Karpas-422 (cell line): ENCODE measurements around the gene TOMM22. TPM values are rescaled to one million over a fixed set of nuclear protein-coding genes. Genes with fewer than 3 reads are reported as not detected.
A peak's percentile ranks its signal among the peaks of the same experiment; 100 is the strongest.

Experiments used
- DNase-seq: peaks from one replicate; pipeline ENCODE4 v3.0.0-alpha.2; 2015
- H2AFZ ChIP-seq: fragments of 200-600 bp; sonication (generic); 2 replicates; pipeline ENCODE4 v1.6.1; 2014; ENCODE audit warnings: antibody characterized with exemption, low read length, mixed read lengths
- H3K27ac ChIP-seq: fragments of 200-600 bp; sonication (generic); 2 replicates; pipeline ENCODE4 v1.5.1; 2014; ENCODE audit warnings: mild to moderate bottlenecking, low read length, moderate library complexity
- H3K27me3 ChIP-seq: fragments of 200-600 bp; sonication (generic); 2 replicates; pipeline ENCODE4 v1.6.1; 2014; ENCODE audit warnings: low read length, mixed read lengths
- H3K36me3 ChIP-seq: fragments of 200-600 bp; sonication (generic); 2 replicates; pipeline ENCODE4 v1.6.1; 2014; ENCODE audit warnings: low read length, mixed read lengths; ENCODE audit not compliant: insufficient read depth
- H3K4me1 ChIP-seq: fragments of 200-600 bp; sonication (generic); 2 replicates; pipeline ENCODE4 v1.6.1; 2014; ENCODE audit warnings: mild to moderate bottlenecking, low read length, mixed read lengths
- H3K4me2 ChIP-seq: fragments of 200-600 bp; sonication (generic); 2 replicates; pipeline ENCODE4 v1.6.1; 2014; ENCODE audit warnings: low read length, low read depth, mild to moderate bottlenecking; ENCODE audit not compliant: poor library complexity, severe bottlenecking
- H3K4me3 ChIP-seq: fragments of 200-600 bp; sonication (generic); 2 replicates; pipeline ENCODE4 v1.5.1; 2014; ENCODE audit warnings: mild to moderate bottlenecking, antibody characterized with exemption, low read length, mixed read lengths
- H3K79me2 ChIP-seq: fragments of 200-600 bp; sonication (generic); 2 replicates; pipeline ENCODE4 v1.6.1; 2014; ENCODE audit warnings: mild to moderate bottlenecking, low read length, mixed read lengths
- H3K9ac ChIP-seq: fragments of 200-600 bp; sonication (generic); 2 replicates; pipeline ENCODE4 v1.6.0; 2014; ENCODE audit warnings: low read length
- H3K9me2 ChIP-seq: fragments of 200-600 bp; sonication (generic), shearing (Covaris generic); replicated peaks from 2 replicates; pipeline ENCODE4 v1.6.0; 2014; ENCODE audit warnings: mild to moderate bottlenecking, low read length, moderate library complexity; ENCODE audit not compliant: insufficient read depth
- H3K9me3 ChIP-seq: fragments of 300-700, 200-600 bp; sonication (generic); 2 replicates; pipeline ENCODE4 v1.6.1; 2014; ENCODE audit warnings: low read length, mixed read lengths
- H4K20me1 ChIP-seq: fragments of 200-600 bp; sonication (generic); 2 replicates; pipeline ENCODE4 v1.6.1; 2014; ENCODE audit warnings: mild to moderate bottlenecking, antibody characterized with exemption, low read length, low read depth; ENCODE audit not compliant: insufficient read depth
- total RNA-seq: library from RNA; depleted of rRNA; stranded (reverse); fragments of >200 nt; shearing (Covaris generic); gene quantifications from 2 replicates; pipeline ENCODE4 v1.2.3, GENCODE V29; 2014; ENCODE audit warnings: low replicate concordance

The TOMM22 gene
- total RNA-seq, 1 experiment from 2014 or later = 74.1 TPM

- Histone ChIP-seq H3K36me3 (peaks cover 12% of the 10 kb centered on the region; the same call in 1 of the 2 replicates), H3K9ac (peak overlapping the region; percentile 95), H2AFZ (no peak overlapping the region), H3K4me3 (peak overlapping the region; percentile 79), H3K9me2 (no peaks in the 10 kb centered on the region), H3K4me1 (peaks cover 59% of the 10 kb centered on the region), H3K9me3 (no peaks in the 10 kb centered on the region), H3K27ac (peak overlapping the region; percentile 60), H3K4me2 (peak overlapping the region; percentile 92), H3K27me3 (no peaks in the 10 kb centered on the region), H3K79me2 (peaks cover 55% of the 10 kb centered on the region), H4K20me1 (peaks cover 24% of the 10 kb centered on the region)
- DNase-seq = peak; percentile 69
Measured at GRCh38 chr22:38706101-38706900, 24.5 kb downstream of the TOMM22 start.

- Histone ChIP-seq H4K20me1 (peaks cover 24% of the 10 kb centered on the region), H3K27ac (peak overlapping the region; percentile 60; the same call in 1 of the 2 replicates), H3K4me3 (peak overlapping the region; percentile 79), H3K9me2 (no peaks in the 10 kb centered on the region), H3K9ac (peak overlapping the region; percentile 95), H3K27me3 (no peaks in the 10 kb centered on the region), H3K79me2 (peaks cover 59% of the 10 kb centered on the region), H3K9me3 (no peaks in the 10 kb centered on the region), H3K4me1 (peaks cover 54% of the 10 kb centered on the region), H3K4me2 (peak overlapping the region; percentile 92), H3K36me3 (peaks cover 12% of the 10 kb centered on the region; the same call in 1 of the 2 replicates), H2AFZ (no peak overlapping the region)
- DNase-seq = no peak
Measured at GRCh38 chr22:38706901-38707195, 25.1 kb downstream of the TOMM22 start.

- H4K20me1 ChIP-seq = peaks cover 28% of the 10 kb centered on the region
- DNase-seq = no peak
- H3K4me3 ChIP-seq = peak overlapping the region; percentile 79
- peak overlapping the region; percentile 92 for H3K4me2 ChIP-seq
- H2AFZ ChIP-seq = no peak overlapping the region
- no peak overlapping the region; the same call in 1 of the 2 replicates for H3K27ac ChIP-seq
- peak overlapping the region; percentile 95 for H3K9ac ChIP-seq
- no peaks in the 10 kb centered on the region for H3K9me3 ChIP-seq
- H3K9me2 ChIP-seq = no peaks in the 10 kb centered on the region
- peaks cover 53% of the 10 kb centered on the region for H3K4me1 ChIP-seq
- no peaks in the 10 kb centered on the region for H3K27me3 ChIP-seq
- peaks cover 64% of the 10 kb centered on the region for H3K79me2 ChIP-seq
- H3K36me3 ChIP-seq = peaks cover 12% of the 10 kb centered on the region; the same call in 1 of the 2 replicates
Measured at GRCh38 chr22:38707346-38707745, 25.6 kb downstream of the TOMM22 start.

GRCh38 chr22:38707984-38708383 lies 26.2 kb downstream of the TOMM22 start:
- peaks cover 71% of the 10 kb centered on the region for H3K79me2 ChIP-seq
- H3K4me2 ChIP-seq = peak overlapping the region; percentile 92
- H4K20me1 ChIP-seq = peaks cover 33% of the 10 kb centered on the region
- H3K4me3 ChIP-seq = peak overlapping the region; percentile 79
- no peaks in the 10 kb centered on the region for H3K27me3 ChIP-seq
- no peak overlapping the region for H3K27ac ChIP-seq
- H2AFZ ChIP-seq = no peak overlapping the region
- H3K9ac ChIP-seq = 0 out of 2 replicates have a peak overlapping the region, but pooled peaks have one; percentile 6
- no peaks in the 10 kb centered on the region for H3K9me3 ChIP-seq
- DNase-seq = no peak
- H3K9me2 ChIP-seq = no peaks in the 10 kb centered on the region
- peaks cover 51% of the 10 kb centered on the region for H3K4me1 ChIP-seq
- H3K36me3 ChIP-seq = peaks cover 12% of the 10 kb centered on the region; the same call in 1 of the 2 replicates

GRCh38 chr22:38709306-38709705 lies 27.5 kb downstream of the TOMM22 start:
- Histone ChIP-seq H3K9me3 (no peaks in the 10 kb centered on the region), H2AFZ (no peak overlapping the region), H4K20me1 (peaks cover 41% of the 10 kb centered on the region), H3K79me2 (peaks cover 81% of the 10 kb centered on the region), H3K36me3 (peaks cover 12% of the 10 kb centered on the region; the same call in 1 of the 2 replicates), H3K27ac (peak overlapping the region; percentile 56), H3K9me2 (no peaks in the 10 kb centered on the region), H3K27me3 (no peaks in the 10 kb centered on the region), H3K4me1 (peaks cover 44% of the 10 kb centered on the region), H3K4me2 (peak overlapping the region; percentile 92), H3K4me3 (peak overlapping the region; percentile 19; the same call in 1 of the 2 replicates), H3K9ac (0 out of 2 replicates have a peak overlapping the region, but pooled peaks have one; percentile 5)
- DNase-seq = peak; percentile 71

- Histone ChIP-seq H3K36me3 (peaks cover 12% of the 10 kb centered on the region), H3K9ac (no peak overlapping the region), H4K20me1 (peaks cover 49% of the 10 kb centered on the region), H3K9me3 (no peaks in the 10 kb centered on the region), H3K4me1 (peaks cover 35% of the 10 kb centered on the region), H2AFZ (no peak overlapping the region), H3K27me3 (no peaks in the 10 kb centered on the region), H3K9me2 (no peaks in the 10 kb centered on the region), H3K4me3 (no peak overlapping the region), H3K27ac (no peak overlapping the region), H3K4me2 (no peak overlapping the region), H3K79me2 (peaks cover 92% of the 10 kb centered on the region)
- no peak for DNase-seq
Measured at GRCh38 chr22:38710351-38710750, 28.6 kb downstream of the TOMM22 start.

- Histone ChIP-seq H3K9me2 (no peaks in the 10 kb centered on the region), H3K9me3 (no peaks in the 10 kb centered on the region), H3K4me2 (no peak overlapping the region), H3K27me3 (no peaks in the 10 kb centered on the region), H2AFZ (no peak overlapping the region), H3K4me1 (peaks cover 35% of the 10 kb centered on the region), H3K27ac (no peak overlapping the region), H3K4me3 (no peak overlapping the region), H3K79me2 (peaks cover 96% of the 10 kb centered on the region), H3K9ac (no peak overlapping the region), H3K36me3 (peaks cover 12% of the 10 kb centered on the region), H4K20me1 (peaks cover 53% of the 10 kb centered on the region)
- no peak for DNase-seq
Measured at GRCh38 chr22:38710866-38711265, 29.1 kb downstream of the TOMM22 start.

GRCh38 chr22:38712486-38713207 lies 30.9 kb downstream of the TOMM22 start:
- no peaks in the 10 kb centered on the region for H3K27me3 ChIP-seq
- no peak overlapping the region for H3K4me2 ChIP-seq
- H3K79me2 ChIP-seq = peaks cover 81% of the 10 kb centered on the region
- H3K9ac ChIP-seq = no peak overlapping the region
- peaks cover 20% of the 10 kb centered on the region for H3K36me3 ChIP-seq
- H2AFZ ChIP-seq = no peak overlapping the region
- H3K9me2 ChIP-seq = no peaks in the 10 kb centered on the region
- no peaks in the 10 kb centered on the region for H3K9me3 ChIP-seq
- H3K27ac ChIP-seq = no peak overlapping the region
- peaks cover 28% of the 10 kb centered on the region for H3K4me1 ChIP-seq
- no peak overlapping the region for H3K4me3 ChIP-seq
- no peak for DNase-seq
- peaks cover 49% of the 10 kb centered on the region for H4K20me1 ChIP-seq
